SK-N-DZ (cell line): ENCODE data around the gene ZNF784.
A peak's percentile ranks its signal among the peaks of the same experiment; 100 is the strongest.
"Not testable (repeated sequence)": the region's sequence is repeated elsewhere in the genome, so short reads cannot be mapped to it uniquely, and the experiment has no call there.

Experiments
- DNase-seq: peaks from one replicate; pipeline ENCODE4 v3.0.0-alpha.2; 2015; ENCODE audit warnings: low spot score

ZNF784 gene

GRCh38 chr19:55583897-55584296, 40.5 kb downstream of the ZNF784 start:
- not testable (repeated sequence) for DNase-seq

GRCh38 chr19:55582284-55582683, 42.1 kb downstream of the ZNF784 start:
- DNase-seq: not testable (repeated sequence)

GRCh38 chr19:55581823-55582223, 42.5 kb downstream of the ZNF784 start:
- no peak for DNase-seq

- no peak for DNase-seq
These were observed 43.1 kb downstream of the ZNF784 start for GRCh38 chr19:55581145-55581822.

- DNase-seq: peak; percentile 83
These were observed 43.7 kb downstream of the ZNF784 start, which contains the start of gene ZNF579 for GRCh38 chr19:55580628-55581144. ZNF579 (minus strand) TSS chr19:55580848; CDS start chr19:55579639, 1,209 bp downstream.

GRCh38 chr19:55579766-55580621, 44.4 kb downstream of the ZNF784 start:
- DNase-seq: no peak

- DNase-seq: no peak
These were observed 45.3 kb downstream of the ZNF784 start for GRCh38 chr19:55578761-55579747.

- no peak for DNase-seq
These were observed 46.2 kb downstream of the ZNF784 start for GRCh38 chr19:55578031-55578760.

- DNase-seq: no peak
These were observed 47.6 kb downstream of the ZNF784 start for GRCh38 chr19:55576746-55577145.

GRCh38 chr19:55573929-55574328, 50.4 kb downstream of the ZNF784 start:
- DNase-seq: not testable (repeated sequence)
